ENCODE measurements around the gene KCNA1.
"Not testable (repeated sequence)": the region's sequence is repeated elsewhere in the genome, so short reads cannot be mapped to it uniquely, and the experiment has no call there.

The KCNA1 gene

GRCh38 chr12:4871514-4871913 lies 38.2 kb upstream of the KCNA1 start:
- no CpG with 5 or more reads among the region's 9 CpGs for WGBS, 2 donors (ENCODE audit: extremely low coverage in 2 of 2, insufficient read length in 2 of 2, insufficient replicate concordance in 1 of 2)
- Histone ChIP-seq H2BK12ac (ENCODE audit: low read length) (no peak overlapping the region), H3K27me3 (ENCODE audit: control insufficient read depth in 3 of 3, insufficient read depth in 3 of 3, low read depth in 1 of 3, low read length in 3 of 3) (peaks cover 0 to 17% (median 1%) of the 10 kb centered on the region in 3 experiments), H3K9ac (ENCODE audit: low read depth, low read length, poor library complexity) (no peak overlapping the region), H3K4me2 (ENCODE audit: insufficient read depth, low read length, poor library complexity, severe bottlenecking) (no peak overlapping the region), H3K79me1 (ENCODE audit: low read depth, low read length) (no peaks in the 10 kb centered on the region), H2BK5ac (ENCODE audit: low read length) (no peak overlapping the region), H3K9me3 (replicated peaks in 1 of 2; ENCODE audit: control insufficient read depth in 2 of 2, insufficient read depth in 1 of 2, low read depth in 1 of 2, low read length in 2 of 2) (no peaks in the 10 kb centered on the region), H4K91ac (ENCODE audit: low read depth, low read length, poor library complexity) (no peak overlapping the region), H2AFZ (ENCODE audit: low read length) (no peak overlapping the region), H2BK120ac (ENCODE audit: low read depth, low read length) (no peak overlapping the region), H3K18ac (ENCODE audit: low read length) (no peak overlapping the region), H3K36me3 (replicated peaks in 1 of 2; ENCODE audit: control insufficient read depth in 2 of 2, insufficient read depth in 2 of 2, low read length in 2 of 2) (no peaks in the 10 kb centered on the region), H3K4ac (ENCODE audit: low read length) (no peak overlapping the region), H3K14ac (ENCODE audit: low read length) (no peak overlapping the region), H3K4me1 (ENCODE audit: control insufficient read depth in 2 of 2, insufficient read depth in 1 of 2, low read depth in 1 of 2, low read length in 2 of 2) (no peaks in the 10 kb centered on the region), H2BK15ac (ENCODE audit: low read length) (no peak overlapping the region), H2AK5ac (ENCODE audit: low read depth, low read length) (no peak overlapping the region), H3K27ac (replicated peaks; ENCODE audit: low read length) (no peak overlapping the region), H4K8ac (ENCODE audit: low read depth, low read length) (no peak overlapping the region), H3K23ac (ENCODE audit: low read depth, low read length, poor library complexity) (no peak overlapping the region), H3K4me3 (ENCODE audit: low read length in 2 of 2) (no peak overlapping the region)
- DNase-seq (ENCODE audit: low spot score) = no peak

- H3K9ac ChIP-seq (ENCODE audit: low read depth, low read length, poor library complexity) = no peak overlapping the region
- H3K18ac ChIP-seq (ENCODE audit: low read length) = no peak overlapping the region
- no peak overlapping the region for H3K4me2 ChIP-seq (ENCODE audit: insufficient read depth, low read length, poor library complexity, severe bottlenecking)
- no peak overlapping the region for H4K8ac ChIP-seq (ENCODE audit: low read depth, low read length)
- H2AK5ac ChIP-seq (ENCODE audit: low read depth, low read length) = no peak overlapping the region
- no peak overlapping the region for H2AFZ ChIP-seq (ENCODE audit: low read length)
- no peak overlapping the region for H2BK5ac ChIP-seq (ENCODE audit: low read length)
- no peak overlapping the region for H3K23ac ChIP-seq (ENCODE audit: low read depth, low read length, poor library complexity)
- H2BK15ac ChIP-seq (ENCODE audit: low read length) = no peak overlapping the region
- H3K9me3 ChIP-seq (replicated peaks in 1 of 2; ENCODE audit: control insufficient read depth in 2 of 2, insufficient read depth in 1 of 2, low read depth in 1 of 2, low read length in 2 of 2) = no peaks in the 10 kb centered on the region
- no peak overlapping the region for H2BK120ac ChIP-seq (ENCODE audit: low read depth, low read length)
- H2BK12ac ChIP-seq (ENCODE audit: low read length) = no peak overlapping the region
- no peak for DNase-seq (ENCODE audit: low spot score)
- no peak overlapping the region for H3K14ac ChIP-seq (ENCODE audit: low read length)
- H3K79me1 ChIP-seq (ENCODE audit: low read depth, low read length) = no peaks in the 10 kb centered on the region
- WGBS, 2 donors (ENCODE audit: extremely low coverage in 2 of 2, insufficient read length in 2 of 2, insufficient replicate concordance in 1 of 2) = no CpG with 5 or more reads among the region's 1 CpG
- H3K4me3 ChIP-seq (ENCODE audit: low read length in 2 of 2) = no peak overlapping the region
- H3K4me1 ChIP-seq (ENCODE audit: control insufficient read depth in 2 of 2, insufficient read depth in 1 of 2, low read depth in 1 of 2, low read length in 2 of 2) = no peaks in the 10 kb centered on the region
- no peak overlapping the region for H3K27ac ChIP-seq (replicated peaks; ENCODE audit: low read length)
- H4K91ac ChIP-seq (ENCODE audit: low read depth, low read length, poor library complexity) = no peak overlapping the region
- no peak overlapping the region for H3K4ac ChIP-seq (ENCODE audit: low read length)
- H3K36me3 ChIP-seq (replicated peaks in 1 of 2; ENCODE audit: control insufficient read depth in 2 of 2, insufficient read depth in 2 of 2, low read length in 2 of 2) = no peaks in the 10 kb centered on the region
- peaks cover 0 to 11% (median 1%) of the 10 kb centered on the region in 3 experiments for H3K27me3 ChIP-seq (ENCODE audit: control insufficient read depth in 3 of 3, insufficient read depth in 3 of 3, low read depth in 1 of 3, low read length in 3 of 3)
Observed at GRCh38 chr12:4873947-4874346, 35.8 kb upstream of the KCNA1 start.

DNA sequence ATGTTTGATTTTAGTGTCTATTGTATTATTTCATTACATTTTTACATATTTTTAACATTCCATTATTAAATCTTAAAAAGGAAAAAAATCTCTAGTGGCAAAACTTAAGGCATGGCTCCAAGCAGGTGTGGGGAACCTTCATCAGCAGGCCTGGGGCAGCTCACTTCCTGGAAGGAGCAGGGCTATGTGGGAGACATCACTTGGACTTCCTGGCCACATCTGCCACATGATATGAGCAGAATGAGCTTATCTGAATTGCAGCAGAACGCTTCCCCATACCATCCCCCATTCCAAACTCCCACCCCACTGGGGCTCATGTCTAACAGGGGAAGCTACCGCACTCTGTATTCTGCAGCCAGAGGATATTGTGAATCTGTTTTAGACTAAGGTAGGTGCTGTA lies 35.0 kb upstream of the KCNA1 start:
- Histone ChIP-seq H3K9me3 (replicated peaks in 1 of 2; ENCODE audit: control insufficient read depth in 2 of 2, insufficient read depth in 1 of 2, low read depth in 1 of 2, low read length in 2 of 2) (no peaks in the 10 kb centered on the region), H2BK5ac (ENCODE audit: low read length) (no peak overlapping the region), H3K27ac (replicated peaks; ENCODE audit: low read length) (no peak overlapping the region), H3K18ac (ENCODE audit: low read length) (no peak overlapping the region), H3K27me3 (ENCODE audit: control insufficient read depth in 3 of 3, insufficient read depth in 3 of 3, low read depth in 1 of 3, low read length in 3 of 3) (peaks cover 0 to 9% (median 1%) of the 10 kb centered on the region in 3 experiments), H3K4me1 (ENCODE audit: control insufficient read depth in 2 of 2, insufficient read depth in 1 of 2, low read depth in 1 of 2, low read length in 2 of 2) (no peaks in the 10 kb centered on the region), H2BK12ac (ENCODE audit: low read length) (no peak overlapping the region), H2BK120ac (ENCODE audit: low read depth, low read length) (no peak overlapping the region), H3K4ac (ENCODE audit: low read length) (no peak overlapping the region), H3K79me1 (ENCODE audit: low read depth, low read length) (no peaks in the 10 kb centered on the region), H2AK5ac (ENCODE audit: low read depth, low read length) (no peak overlapping the region), H2AFZ (ENCODE audit: low read length) (no peak overlapping the region), H2BK15ac (ENCODE audit: low read length) (no peak overlapping the region), H3K23ac (ENCODE audit: low read depth, low read length, poor library complexity) (no peak overlapping the region), H3K4me3 (ENCODE audit: low read length in 2 of 2) (no peak overlapping the region), H3K14ac (ENCODE audit: low read length) (no peak overlapping the region), H4K8ac (ENCODE audit: low read depth, low read length) (no peak overlapping the region), H4K91ac (ENCODE audit: low read depth, low read length, poor library complexity) (no peak overlapping the region), H3K4me2 (ENCODE audit: insufficient read depth, low read length, poor library complexity, severe bottlenecking) (no peak overlapping the region), H3K9ac (ENCODE audit: low read depth, low read length, poor library complexity) (no peak overlapping the region), H3K36me3 (replicated peaks in 1 of 2; ENCODE audit: control insufficient read depth in 2 of 2, insufficient read depth in 2 of 2, low read length in 2 of 2) (no peaks in the 10 kb centered on the region)
- no peak for DNase-seq (ENCODE audit: low spot score)
- WGBS, 2 donors (ENCODE audit: extremely low coverage in 2 of 2, insufficient read length in 2 of 2, insufficient replicate concordance in 1 of 2) = no CpG with 5 or more reads among the region's 2 CpGs

- not testable (repeated sequence) for H3K27me3 ChIP-seq (ENCODE audit: control insufficient read depth in 3 of 3, insufficient read depth in 3 of 3, low read depth in 1 of 3, low read length in 3 of 3); H4K8ac ChIP-seq (ENCODE audit: low read depth, low read length); H2BK120ac ChIP-seq (ENCODE audit: low read depth, low read length); H2BK5ac ChIP-seq (ENCODE audit: low read length); H3K27ac ChIP-seq (replicated peaks; ENCODE audit: low read length); H3K79me1 ChIP-seq (ENCODE audit: low read depth, low read length); H3K18ac ChIP-seq (ENCODE audit: low read length); H3K4me1 ChIP-seq (ENCODE audit: control insufficient read depth in 2 of 2, insufficient read depth in 1 of 2, low read depth in 1 of 2, low read length in 2 of 2); H3K23ac ChIP-seq (ENCODE audit: low read depth, low read length, poor library complexity); H2BK12ac ChIP-seq (ENCODE audit: low read length); H2AK5ac ChIP-seq (ENCODE audit: low read depth, low read length); H3K9me3 ChIP-seq (replicated peaks in 1 of 2; ENCODE audit: control insufficient read depth in 2 of 2, insufficient read depth in 1 of 2, low read depth in 1 of 2, low read length in 2 of 2); H3K4ac ChIP-seq (ENCODE audit: low read length); H3K9ac ChIP-seq (ENCODE audit: low read depth, low read length, poor library complexity); H4K91ac ChIP-seq (ENCODE audit: low read depth, low read length, poor library complexity); H2AFZ ChIP-seq (ENCODE audit: low read length); H3K4me2 ChIP-seq (ENCODE audit: insufficient read depth, low read length, poor library complexity, severe bottlenecking); H3K4me3 ChIP-seq (ENCODE audit: low read length in 2 of 2); H3K14ac ChIP-seq (ENCODE audit: low read length); H3K36me3 ChIP-seq (replicated peaks in 1 of 2; ENCODE audit: control insufficient read depth in 2 of 2, insufficient read depth in 2 of 2, low read length in 2 of 2); H2BK15ac ChIP-seq (ENCODE audit: low read length); DNase-seq (ENCODE audit: low spot score)
- no CpG with 5 or more reads among the region's 2 CpGs for WGBS, 2 donors (ENCODE audit: extremely low coverage in 2 of 2, insufficient read length in 2 of 2, insufficient replicate concordance in 1 of 2)
Observed at GRCh38 chr12:4879481-4879880, 30.2 kb upstream of the KCNA1 start.
